ENCODE data around the gene HDAC11. TPM values are rescaled to one million over a fixed set of nuclear protein-coding genes. Genes with fewer than 3 reads are reported as not detected.

The HDAC11 gene
- polyA plus RNA-seq, 3 donors: 2.9 to 3.9 (median 3.5) TPM

DNA sequence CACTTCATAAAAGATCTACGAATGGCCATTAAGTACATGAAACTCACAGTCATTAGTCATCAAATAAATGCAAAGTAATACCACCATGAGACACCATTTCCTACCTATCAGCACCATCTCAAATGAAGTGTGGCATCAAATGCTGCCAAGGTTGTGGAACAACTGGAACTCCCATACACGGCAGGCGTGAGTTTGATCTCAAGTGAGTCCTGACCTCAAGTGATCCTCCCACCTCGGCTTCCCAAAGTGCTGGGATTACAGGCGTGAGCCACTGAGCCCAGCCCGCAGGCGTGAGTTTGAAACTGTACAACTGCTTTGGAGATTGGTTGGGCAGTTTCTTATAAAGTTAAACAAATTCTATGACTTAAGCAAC, 28.8 kb upstream of the HDAC11 start:
- intact Hi-C loops (cut with micrococcal nuclease): loop anchor here (2.0 to 5.0 kb wide), 4 partner anchors 30 to 104 kb away; partner anchors contain the start of gene NUP210 (in 1 of the 2)
- Mint-ChIP-seq H3K27ac (peak overlapping the region; percentile 85 to 95 (median 92)), H3K9me3 (peaks cover 0 to 5% (median 0%) of the 10 kb centered on the region in 7 donors), H3K4me1 (peaks cover 22% of the 10 kb centered on the region), H3K4me3 (peak overlapping the region; percentile 82 to 97), H3K36me3 (no peaks in the 10 kb centered on the region), H3K27me3 (ENCODE audit: low read depth in 3 of 3) (peaks cover 0 to 2% (median 1%) of the 10 kb centered on the region in 3 donors)
- H3K9me3 ChIP-seq (replicated peaks in 1 of 2; ENCODE audit: control insufficient read depth in 1 of 2, insufficient read depth in 1 of 2, low read length in 2 of 2): no peaks in the 10 kb centered on the region
- peak overlapping the region; percentile 45 to 76 (median 60) for H3K4me3 ChIP-seq (replicated peaks in 1 of 3; ENCODE audit: low read depth in 2 of 3, low read length in 3 of 3)
- peak in 2 of 3 donors; percentile 9 to 33 for DNase-seq
- H3K4me2 ChIP-seq (replicated peaks; ENCODE audit: extremely low read depth, low read length, poor library complexity, severe bottlenecking): peak overlapping the region; percentile 78
- H4K20me1 ChIP-seq (ENCODE audit: insufficient read depth, low read length): no peaks in the 10 kb centered on the region
- no peaks in the 10 kb centered on the region for H3K27me3 ChIP-seq (ENCODE audit: control insufficient read depth in 2 of 2, insufficient read depth in 2 of 2, low read length in 2 of 2)
- H3K4me1 ChIP-seq (ENCODE audit: control insufficient read depth in 1 of 2, insufficient read depth in 2 of 2, low read length in 2 of 2): peaks cover 21 to 22% of the 10 kb centered on the region in 2 donors
- TF ChIP-seq CTCF (IDR thresholded peaks at IDR 0.05): no peak
- 0% methylated on average over 4 of the region's 7 CpGs for WGBS (ENCODE audit: insufficient coverage)
- peak overlapping the region; percentile 55 for H3K9ac ChIP-seq (ENCODE audit: insufficient read depth, low read length, poor library complexity, severe bottlenecking)
- H3K36me3 ChIP-seq (replicated peaks in 1 of 2; ENCODE audit: control insufficient read depth in 1 of 2, insufficient read depth in 2 of 2, low read length in 2 of 2): no peaks in the 10 kb centered on the region
- peak overlapping the region; percentile 88 for H2AFZ ChIP-seq (ENCODE audit: insufficient read depth, low read depth, low read length, poor library complexity, severe bottlenecking)
- H3K79me2 ChIP-seq (ENCODE audit: insufficient read depth, low read length): no peaks in the 10 kb centered on the region
- peak overlapping the region in 1 of 2 donors; percentile 71 for H3K27ac ChIP-seq (ENCODE audit: low read depth in 1 of 2, low read length in 2 of 2)

DNA sequence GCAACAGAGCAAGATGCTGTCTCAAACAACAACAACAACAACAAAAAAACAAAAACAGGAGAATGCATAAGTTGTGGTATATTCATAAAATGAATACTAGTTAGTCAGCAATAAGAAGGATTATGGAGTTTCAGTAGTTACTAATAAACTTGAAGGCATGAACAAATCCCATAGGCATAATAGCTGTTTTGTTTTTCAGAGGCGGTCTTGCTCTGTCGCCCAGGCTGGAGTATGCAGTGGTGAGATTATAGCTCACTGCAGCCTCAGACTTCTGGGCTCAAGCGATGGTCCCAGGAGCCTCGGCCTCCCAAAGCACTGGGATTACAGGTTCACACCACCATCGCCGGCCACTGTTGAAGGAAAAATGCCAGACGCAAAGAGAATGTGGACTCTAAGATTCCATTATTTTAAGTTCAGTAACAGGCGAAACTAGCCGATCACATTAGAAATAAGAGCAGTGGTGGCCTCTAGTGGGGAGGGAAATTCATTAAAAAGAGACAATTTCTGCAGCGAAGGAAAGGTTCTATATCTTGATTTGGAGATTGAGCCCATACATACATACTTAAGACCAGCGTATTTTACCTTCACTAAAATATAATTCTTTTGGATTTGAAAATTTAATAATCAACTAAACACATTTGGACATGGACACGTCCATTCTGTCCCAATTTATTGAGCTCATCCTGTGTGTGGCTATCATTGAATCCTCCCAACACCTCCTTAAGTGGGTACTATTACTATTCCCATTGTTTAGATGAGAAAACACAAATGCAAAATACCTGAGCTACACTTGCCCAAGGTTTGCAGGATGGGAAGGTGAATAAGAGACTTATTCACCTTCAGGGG, 27.4 kb upstream of the HDAC11 start:
- peak; percentile 79 for TF ChIP-seq CTCF (IDR thresholded peaks at IDR 0.05)
- H3K27me3 Mint-ChIP-seq (ENCODE audit: low read depth in 3 of 3): peaks cover 0 to 2% (median 1%) of the 10 kb centered on the region in 3 donors
- intact Hi-C loops (cut with micrococcal nuclease): loop anchor here (2.0 to 5.0 kb wide), 5 partner anchors 35 to 105 kb away; no protein-coding TSS in a partner anchor
- Histone ChIP-seq H3K9me3 (replicated peaks in 1 of 2; ENCODE audit: control insufficient read depth in 1 of 2, insufficient read depth in 1 of 2, low read length in 2 of 2) (no peaks in the 10 kb centered on the region), H4K20me1 (ENCODE audit: insufficient read depth, low read length) (no peaks in the 10 kb centered on the region), H3K79me2 (ENCODE audit: insufficient read depth, low read length) (no peaks in the 10 kb centered on the region), H3K27me3 (ENCODE audit: control insufficient read depth in 2 of 2, insufficient read depth in 2 of 2, low read length in 2 of 2) (no peaks in the 10 kb centered on the region), H3K4me1 (ENCODE audit: control insufficient read depth in 1 of 2, insufficient read depth in 2 of 2, low read length in 2 of 2) (peaks cover 21 to 24% of the 10 kb centered on the region in 2 donors), H3K9ac (ENCODE audit: insufficient read depth, low read length, poor library complexity, severe bottlenecking) (peak overlapping the region; percentile 55), H3K4me3 (replicated peaks in 1 of 3; ENCODE audit: low read depth in 2 of 3, low read length in 3 of 3) (peak overlapping the region; percentile 7 to 76 (median 60)), H3K27ac (ENCODE audit: low read depth in 1 of 2, low read length in 2 of 2) (peak overlapping the region; percentile 71), H2AFZ (ENCODE audit: insufficient read depth, low read depth, low read length, poor library complexity, severe bottlenecking) (peak overlapping the region; percentile 88), H3K4me2 (replicated peaks; ENCODE audit: extremely low read depth, low read length, poor library complexity, severe bottlenecking) (peak overlapping the region; percentile 78), H3K36me3 (replicated peaks in 1 of 2; ENCODE audit: control insufficient read depth in 1 of 2, insufficient read depth in 2 of 2, low read length in 2 of 2) (no peaks in the 10 kb centered on the region)
- 60% methylated on average over 4 of the region's 12 CpGs for WGBS (ENCODE audit: insufficient coverage)
- H3K36me3 Mint-ChIP-seq: no peaks in the 10 kb centered on the region
- H3K4me1 Mint-ChIP-seq: peaks cover 24% of the 10 kb centered on the region
- H3K4me3 Mint-ChIP-seq: peak overlapping the region; percentile 82 to 97
- H3K9me3 Mint-ChIP-seq: peaks cover 0 to 5% (median 0%) of the 10 kb centered on the region in 7 donors
- peak overlapping the region; percentile 85 to 95 (median 92) for H3K27ac Mint-ChIP-seq
- peak; percentile 31 to 62 (median 40) for DNase-seq

All from CD14-positive monocyte (primary cell).